A549 (cell line): ENCODE measurements around the gene ADPRHL1. TPM values are rescaled to one million over a fixed set of nuclear protein-coding genes. Genes with fewer than 3 reads are reported as not detected.
A peak's percentile ranks its signal among the peaks of the same experiment; 100 is the strongest.

Experiments
- ATAC-seq, 2 experiments: fragments of 200-7000 bp in 1 of 2; fragments of >200 bp in 1 of 2; cut with Nextera tagmentation in 1 of 2; cut with Tn5 transposase in 1 of 2; 3 replicates each; pipeline versions ENCODE4 v1.8.0 to v1.9.1; 2018 to 2020; ENCODE audit warnings: mild to moderate bottlenecking in 1 of 2, moderate library complexity in 1 of 2
- CTCF ChIA-PET: fragments of 300-600 bp; sonication (Branson Sonifier 250); formaldehyde crosslinking; extraction: SDS; loops from one replicate; lab custom pipeline; 2021; ENCODE audit warnings: antibody characterized with exemption, inconsistent platforms; lab: Yijun Ruan, JAX
- POLR2A ChIA-PET: fragments of 350-600 bp; formaldehyde crosslinking; extraction: SDS; loops from one replicate; lab custom pipeline; 2021; ENCODE audit warnings: antibody characterized with exemption, inconsistent platforms; lab: Yijun Ruan, JAX
- DNase-seq, 2 experiments: peaks; one replicate each; pipeline versions ENCODE4 v3.0.0 to v3.0.0-alpha.2; 2011 to 2016; ENCODE audit warnings: low read depth in 1 of 2, low spot score in 1 of 2
- FAIRE-seq: peaks from 2 replicates; lab custom pipeline; 2011; peaks lifted over from hg19 to GRCh38; lab: Jason Lieb, UNC
- H3K27ac ChIP-seq, 2 experiments: fragments of >200 bp; sonication (Bioruptor Twin); formaldehyde crosslinking; 3 replicates each; pipeline ENCODE4 v1.5.1; 2016 to 2017
- H3K4me1 ChIP-seq: fragments of >200 bp; sonication (Bioruptor Twin); formaldehyde crosslinking; 3 replicates; pipeline ENCODE4 v1.6.1; 2016
- H3K4me2 ChIP-seq: fragments of >200 bp; sonication (Bioruptor Twin); formaldehyde crosslinking; 3 replicates; pipeline ENCODE4 v1.6.1; 2016
- H3K4me3 ChIP-seq: fragments of >200 bp; sonication (Bioruptor Twin); formaldehyde crosslinking; 3 replicates; pipeline ENCODE4 v1.5.1; 2016
- H3K9me3 ChIP-seq: fragments of >200 bp; sonication (Bioruptor Twin); formaldehyde crosslinking; 3 replicates; pipeline ENCODE4 v1.6.1; 2016
- ATOH8 ChIP-seq: fragments of 250-450 bp; sonication (Bioruptor Pico); IDR thresholded peaks from 2 replicates; pipeline ENCODE4 v1.5.0; 2020; ENCODE audit warnings: low read depth, mild to moderate bottlenecking, moderate library complexity
- CBX8 ChIP-seq: fragments of 200-600 bp; sonication (generic); IDR thresholded peaks from 2 replicates; pipeline ENCODE4 v1.6.1; 2016
- CEBPB ChIP-seq, 2 experiments: fragments of >200 bp in 1 of 2; sonication (Bioruptor Twin) in 1 of 2; formaldehyde crosslinking in 1 of 2; IDR thresholded peaks; 2 replicates each; pipeline ENCODE4 v1.6.1; 2012 to 2016
- CHD4 ChIP-seq: fragments of 200-600 bp; sonication (generic); IDR thresholded peaks from 2 replicates; pipeline ENCODE4 v1.6.1; 2016; ENCODE audit warnings: antibody characterized with exemption, mild to moderate bottlenecking, borderline replicate concordance
- EHMT2 ChIP-seq: fragments of 200-600 bp; sonication (generic); IDR thresholded peaks from 2 replicates; pipeline ENCODE4 v1.6.1; 2016; ENCODE audit warnings: antibody characterized with exemption, low read depth, mild to moderate bottlenecking, moderate library complexity
- EP300 ChIP-seq, 2 experiments: fragments of >200 bp; sonication (Bioruptor Twin); formaldehyde crosslinking; IDR thresholded peaks; 2 replicates in 1 of 2; 3 replicates in 1 of 2; pipeline ENCODE4 v1.6.1; 2016 to 2017
- ESRRA ChIP-seq: fragments of 150-350 bp; IDR thresholded peaks from 2 replicates; pipeline ENCODE4 v1.6.1; 2014; ENCODE audit warnings: mild to moderate bottlenecking, low read length, borderline replicate concordance
- FOSB ChIP-seq: fragments of 250-450 bp; sonication (Bioruptor Pico); IDR thresholded peaks from 2 replicates; pipeline ENCODE4 v1.5.0; 2020; ENCODE audit warnings: mild to moderate bottlenecking, moderate library complexity
- HES2 ChIP-seq: fragments of >200 bp; sonication (Bioruptor Twin); formaldehyde crosslinking; IDR thresholded peaks from 2 replicates; pipeline ENCODE4 v1.6.1; 2016
- HOXB13 ChIP-seq: fragments of 250-450 bp; sonication (Bioruptor Pico); IDR thresholded peaks from 2 replicates; pipeline ENCODE4 v1.5.0; 2020; ENCODE audit warnings: low read depth, mild to moderate bottlenecking, moderate library complexity
- JUN ChIP-seq, 2 experiments: fragments of >200 bp; sonication (Bioruptor Twin); formaldehyde crosslinking; IDR thresholded peaks; 2 replicates in 1 of 2; 3 replicates in 1 of 2; pipeline ENCODE4 v1.6.1; 2016 to 2017
- KDM1A ChIP-seq: fragments of 200-600 bp; sonication (generic); IDR thresholded peaks from 2 replicates; pipeline ENCODE4 v1.6.1; 2016; ENCODE audit warnings: low read depth, mild to moderate bottlenecking
- KDM5A ChIP-seq: fragments of 200-600 bp; sonication (generic); IDR thresholded peaks from 2 replicates; pipeline ENCODE4 v1.6.1; 2016; ENCODE audit warnings: antibody characterized with exemption, mild to moderate bottlenecking
- NFE2L2 ChIP-seq: fragments of 150-350 bp; conservative IDR thresholded peaks from 2 replicates; pipeline ENCODE4 v1.6.1; 2014; ENCODE audit warnings: low read length
- RARB ChIP-seq: fragments of 250-450 bp; sonication (Bioruptor Pico); IDR thresholded peaks from 2 replicates; pipeline ENCODE4 v1.8.0; 2021; ENCODE audit warnings: mild to moderate bottlenecking, moderate library complexity
- RCOR1 ChIP-seq: fragments of 150-350 bp; IDR thresholded peaks from 2 replicates; pipeline ENCODE4 v1.6.1; 2014; ENCODE audit warnings: antibody characterized with exemption, low read length, low read depth
- REST ChIP-seq: fragments of 200-600 bp; sonication (generic); IDR thresholded peaks from 2 replicates; pipeline ENCODE4 v1.6.1; 2016; ENCODE audit warnings: antibody characterized with exemption, mild to moderate bottlenecking, moderate library complexity
- RNF2 ChIP-seq: fragments of 200-600 bp; sonication (generic); IDR thresholded peaks from 2 replicates; pipeline ENCODE4 v1.6.1; 2016; ENCODE audit warnings: low read depth, mild to moderate bottlenecking, antibody characterized with exemption, moderate library complexity, borderline replicate concordance
- ZC3H11A ChIP-seq: fragments of 450-650 bp; IDR thresholded peaks from 2 replicates; pipeline ENCODE4 v1.6.1; 2014; ENCODE audit warnings: antibody characterized with exemption, mild to moderate bottlenecking
- ZNF302 ChIP-seq: fragments of 250-450 bp; sonication (Bioruptor Pico); IDR thresholded peaks from 2 replicates; pipeline ENCODE4 v1.9.0; 2021; ENCODE audit warnings: inconsistent platforms, mild to moderate bottlenecking, moderate library complexity
- WGBS: methylation state at CpG from one replicate; pipeline ENCODE4 v1.1.6; 2017; ENCODE audit errors: missing lambda C conversion rate; 5-methylcytosine and 5-hydroxymethylcytosine counted together
- polyA plus RNA-seq, 4 experiments: library from polyadenylated mRNA; depleted of rRNA in 3 of 4; stranded (reverse); fragments of >200 nt; fragmentation: RNase III in 1 of 4; extraction: RNeasy Plus Mini Kit Qiagen cat#74134 plus additional on column Dnase treatment in 1 of 4; gene quantifications; 2 replicates in 3 of 4; 3 replicates in 1 of 4; pipeline ENCODE4 v1.2.3, GENCODE V29; 2011 to 2017
- TF ChIP-seq, protein P1 (sequence below): IDR thresholded peaks from 2 replicates; pipeline ENCODE4 v1.6.1; 2012

The ADPRHL1 gene
- polyA plus RNA-seq, 2 of the 4 experiments (the other 2 are of a cell fraction) = 11.0 to 11.4 TPM

DNA sequence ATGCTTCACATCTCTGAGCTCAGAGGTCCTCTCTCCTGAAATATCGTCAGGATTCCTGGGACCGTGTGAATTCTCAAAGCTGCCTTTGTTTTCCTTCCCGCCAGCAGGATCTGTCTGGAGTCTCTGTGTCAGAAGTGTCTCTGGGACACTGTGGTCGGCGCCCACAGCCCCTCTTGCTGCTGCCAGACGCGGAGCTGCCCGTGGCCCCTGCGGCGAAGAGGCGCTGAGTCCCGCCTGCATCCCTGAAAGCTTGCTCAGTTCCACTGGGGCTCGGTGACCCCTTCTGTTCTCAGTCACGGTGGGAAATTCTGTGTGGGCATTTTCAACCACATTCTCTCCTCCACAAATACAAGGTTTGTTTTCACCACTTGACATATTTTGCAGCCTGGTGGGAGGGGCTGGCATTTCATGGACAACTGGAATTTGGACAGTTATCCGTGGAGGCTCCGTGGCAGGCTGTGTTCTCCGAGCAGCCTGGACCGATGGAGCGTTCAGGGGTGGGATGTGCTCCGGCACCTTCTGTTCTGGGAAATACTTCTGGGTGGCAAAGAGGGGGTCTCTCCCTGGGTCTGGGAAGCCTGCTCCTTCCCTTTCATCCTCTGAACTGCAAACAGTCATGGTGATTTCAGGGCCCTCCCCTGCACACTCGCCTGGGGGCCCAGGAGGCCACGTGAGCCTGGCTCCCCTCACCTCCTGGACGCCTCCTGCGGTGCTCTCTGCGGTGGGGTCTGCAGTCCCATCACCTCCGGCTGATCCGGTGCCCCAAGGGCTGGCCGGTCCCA, 46.8 kb downstream of the ADPRHL1 start:
- ChIA-PET POLR2A (no interaction called here), CTCF (no interaction called here)
- no peak overlapping the region for H3K27ac ChIP-seq
- DNase-seq (no peak), ATAC-seq (no peak), FAIRE-seq (no peak)
- WGBS = 78% methylated on average over 23 of the region's 28 CpGs
- no peak overlapping the region for H3K4me3 ChIP-seq
- H3K4me1 ChIP-seq = peaks cover 16% of the 10 kb centered on the region
- H3K9me3 ChIP-seq = no peaks in the 10 kb centered on the region
- H3K4me2 ChIP-seq = no peak overlapping the region
- TF ChIP-seq RNF2 = no peak
- TF ChIP-seq ZC3H11A = no peak
- TF ChIP-seq ESRRA = no peak
- no peak for TF ChIP-seq KDM5A
- TF ChIP-seq CEBPB (IDR thresholded peaks at IDR 0.05) = no peak
- TF ChIP-seq CBX8 = no peak
- TF ChIP-seq NFE2L2 = no peak
- no peak for TF ChIP-seq EP300 (IDR thresholded peaks at IDR 0.05)
- TF ChIP-seq ZNF302 (CRISPR knock-in tag) = no peak
- no peak for TF ChIP-seq FOSB (CRISPR knock-in tag)
- TF ChIP-seq, all 56 proteins: peak for 0

GRCh38 chr13:113405481-113406300, 47.6 kb downstream of the ADPRHL1 start:
- FAIRE-seq (no peak), ATAC-seq (peak in 1 of 2 experiments; percentile 18; a peak in 1 of 6 replicates), DNase-seq (no peak)
- ChIA-PET CTCF (interaction anchor here (0.9 kb wide), 1 partner anchor 11 kb away, joined by 3 read pairs; no protein-coding TSS in a partner anchor), POLR2A (no interaction called here)
- 74% methylated on average over 22 of the region's 38 CpGs for WGBS
- Histone ChIP-seq H3K27ac (no peak overlapping the region), H3K9me3 (no peaks in the 10 kb centered on the region), H3K4me1 (peaks cover 8% of the 10 kb centered on the region; the same call in 2 of the 3 replicates), H3K4me3 (no peak overlapping the region), H3K4me2 (no peak overlapping the region)
- TF ChIP-seq KDM1A (no peak), CEBPB (IDR thresholded peaks at IDR 0.05) (no peak), ATOH8 (CRISPR knock-in tag) (no peak)

DNA sequence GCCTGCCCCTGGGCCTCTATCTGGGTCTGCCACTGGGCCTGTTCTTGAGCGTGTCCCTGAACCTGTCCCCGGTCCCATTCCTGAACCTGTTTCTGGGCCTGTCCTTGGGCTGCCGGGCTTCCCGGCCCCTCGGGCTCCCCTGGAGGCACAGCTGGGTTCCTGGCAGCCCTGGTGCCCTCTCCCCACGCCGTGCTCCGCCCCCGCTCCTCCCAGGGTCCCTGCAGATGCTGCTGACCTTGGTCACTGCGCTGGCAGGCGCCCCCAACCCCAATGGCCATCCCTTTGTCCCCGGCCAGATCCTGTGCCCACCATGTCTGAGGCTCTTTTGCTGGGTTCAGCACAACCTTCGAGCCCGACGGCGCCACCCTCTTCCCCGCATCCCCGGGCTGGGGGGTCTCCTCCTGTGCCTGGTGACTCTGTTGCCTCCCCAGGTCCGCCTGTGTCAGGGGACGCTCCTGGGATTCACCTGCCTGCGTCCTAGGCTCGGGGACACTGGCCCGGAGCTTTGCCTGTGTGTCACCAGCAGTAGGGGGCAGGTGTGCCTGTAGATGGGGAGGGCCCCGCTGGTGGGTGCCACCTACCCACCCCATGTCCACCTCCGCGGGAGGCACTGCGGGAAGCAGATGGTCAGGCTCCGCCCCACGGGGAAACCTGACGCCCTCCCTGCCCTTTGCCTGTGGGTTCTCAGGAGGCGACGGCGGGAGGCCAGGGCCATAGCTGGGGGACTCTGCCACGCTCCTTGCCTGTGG, 48.4 kb downstream of the ADPRHL1 start:
- CTCF ChIA-PET = interaction anchor here (0.9 kb wide), 1 partner anchor 10 kb away, joined by 3 read pairs; no protein-coding TSS in a partner anchor
- 83% methylated on average over 16 of the region's 34 CpGs for WGBS
- POLR2A ChIA-PET = no interaction called here

DNA sequence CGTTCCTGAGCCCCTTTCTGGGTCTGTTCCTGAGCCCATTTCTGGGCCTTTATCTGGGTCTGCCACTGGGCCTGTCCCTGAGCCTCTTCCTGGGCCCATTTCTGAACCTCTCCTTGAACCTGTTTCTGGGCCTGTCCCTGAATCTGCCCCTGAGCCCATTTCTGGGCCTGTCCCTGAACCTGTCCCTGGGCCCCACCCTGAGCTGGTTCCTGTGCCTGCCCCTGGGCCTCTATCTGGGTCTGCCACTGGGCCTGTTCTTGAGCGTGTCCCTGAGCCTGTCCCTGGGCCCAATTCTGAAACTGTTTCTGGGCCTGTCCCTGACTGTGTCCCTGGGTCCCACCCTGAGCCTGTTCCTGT, 48.9 kb downstream of the ADPRHL1 start:
- Histone ChIP-seq H3K27ac (no peak overlapping the region), H3K9me3 (no peaks in the 10 kb centered on the region), H3K4me2 (no peak overlapping the region), H3K4me3 (no peak overlapping the region), H3K4me1 (no peaks in the 10 kb centered on the region)
- WGBS = 80% methylated on average over 1 of the region's 2 CpGs
- TF ChIP-seq JUN (IDR thresholded peaks at IDR 0.05) (no peak), CHD4 (no peak), EHMT2 (no peak), RCOR1 (no peak), REST (no peak), RARB (CRISPR knock-in tag) (no peak)
- TF ChIP-seq, protein P1, sequence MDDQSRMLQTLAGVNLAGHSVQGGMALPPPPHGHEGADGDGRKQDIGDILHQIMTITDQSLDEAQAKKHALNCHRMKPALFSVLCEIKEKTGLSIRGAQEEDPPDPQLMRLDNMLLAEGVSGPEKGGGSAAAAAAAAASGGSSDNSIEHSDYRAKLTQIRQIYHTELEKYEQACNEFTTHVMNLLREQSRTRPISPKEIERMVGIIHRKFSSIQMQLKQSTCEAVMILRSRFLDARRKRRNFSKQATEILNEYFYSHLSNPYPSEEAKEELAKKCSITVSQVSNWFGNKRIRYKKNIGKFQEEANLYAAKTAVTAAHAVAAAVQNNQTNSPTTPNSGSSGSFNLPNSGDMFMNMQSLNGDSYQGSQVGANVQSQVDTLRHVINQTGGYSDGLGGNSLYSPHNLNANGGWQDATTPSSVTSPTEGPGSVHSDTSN = no peak
- DNase-seq = no peak
- ATAC-seq = no peak
- ChIA-PET POLR2A (no interaction called here), CTCF (no interaction called here)
- FAIRE-seq = no peak

More for the DNA sequence above, 48.4 kb downstream of the ADPRHL1 start:
- H3K4me2 ChIP-seq = no peak overlapping the region
- H3K27ac ChIP-seq = no peak overlapping the region
- H3K4me3 ChIP-seq = no peak overlapping the region
- H3K4me1 ChIP-seq = no peaks in the 10 kb centered on the region; the same call in 2 of the 3 replicates
- no peak for DNase-seq
- TF ChIP-seq HES2 (no peak), CEBPB (IDR thresholded peaks at IDR 0.05) (no peak), HOXB13 (CRISPR knock-in tag) (no peak)
- TF ChIP-seq, all 56 proteins: peak for 0
- FAIRE-seq (no peak), ATAC-seq (no peak)
- no peaks in the 10 kb centered on the region for H3K9me3 ChIP-seq
